Measurements from ENCODE around the gene CACNA1S.

The CACNA1S gene

DNA sequence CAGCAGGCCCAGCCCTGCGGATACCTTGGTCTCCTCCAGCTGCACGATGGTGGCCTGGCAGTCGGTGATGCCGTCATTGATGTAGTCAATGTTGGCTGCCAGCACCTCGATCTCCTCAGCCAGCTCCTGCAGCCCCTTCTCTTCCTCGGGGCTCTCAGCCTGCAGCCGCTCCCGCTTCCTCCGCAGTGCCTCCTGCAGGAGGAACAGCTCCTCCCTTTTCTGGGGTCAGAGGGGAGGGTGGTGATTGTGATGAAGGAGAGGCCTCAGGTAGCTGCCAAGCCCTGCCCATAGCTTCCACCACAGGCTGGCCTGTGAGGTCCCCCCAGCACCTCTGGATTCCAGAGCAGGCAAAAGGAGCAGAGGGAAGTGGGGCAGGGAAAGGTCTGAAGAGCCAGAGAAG, 122.1 kb downstream of the CACNA1S start:
- TF ChIP-seq RAD21 (IDR thresholded peaks at IDR 0.05; ENCODE audit: low read depth) (no peak), ZBTB7A (IDR thresholded peaks at IDR 0.05; ENCODE audit: low read depth) (no peak), EGR1 (IDR thresholded peaks at IDR 0.05) (no peak), TEAD4 (IDR thresholded peaks at IDR 0.05) (no peak), FOXM1 (IDR thresholded peaks at IDR 0.05; ENCODE audit: borderline replicate concordance, low read depth) (no peak), TCF12 (IDR thresholded peaks at IDR 0.05; ENCODE audit: low read depth) (no peak)
